Fibroblast of pulmonary artery (primary cell): ENCODE data around the gene KRTAP10-7.
"Not testable (repeated sequence)": the region's sequence is repeated elsewhere in the genome, so short reads cannot be mapped to it uniquely, and the experiment has no call there.

ENCODE experiments used
- DNase-seq: peaks from one replicate; pipeline ENCODE4 v3.0.0-alpha.2; 2010; ENCODE audit warnings: low read depth
- H3K4me3 ChIP-seq: replicated peaks from 2 replicates; pipeline ENCODE4 v1.5.1; 2011; ENCODE audit warnings: low read depth, mild to moderate bottlenecking, control low read depth, low read length, moderate library complexity
- CTCF ChIP-seq: IDR thresholded peaks from 2 replicates; pipeline ENCODE4 v1.5.1; 2011; ENCODE audit warnings: mild to moderate bottlenecking, control low read depth, low read length, inconsistent platforms; ENCODE audit errors: missing control alignments

Gene KRTAP10-7

DNA sequence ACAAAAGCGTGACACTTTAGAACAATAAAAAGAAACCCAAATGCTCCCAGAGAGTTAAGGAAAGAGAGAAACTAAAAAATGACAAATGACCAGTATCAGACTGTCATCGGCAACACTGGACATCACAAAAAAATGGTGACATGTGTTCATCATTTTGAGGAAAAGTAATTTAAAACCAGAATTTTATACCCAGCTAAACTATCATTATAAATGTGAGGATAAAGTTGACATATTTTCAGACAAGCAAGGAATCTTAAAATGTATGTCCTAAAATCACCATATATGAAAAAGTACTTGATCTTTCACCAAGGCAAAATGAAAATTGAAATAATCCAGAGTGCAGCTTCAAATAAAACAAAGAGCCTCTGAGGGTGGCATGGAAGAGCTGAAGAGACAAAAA, 44.5 kb downstream of the KRTAP10-7 start:
- TF ChIP-seq CTCF, result no peak
- no peak for DNase-seq

DNA sequence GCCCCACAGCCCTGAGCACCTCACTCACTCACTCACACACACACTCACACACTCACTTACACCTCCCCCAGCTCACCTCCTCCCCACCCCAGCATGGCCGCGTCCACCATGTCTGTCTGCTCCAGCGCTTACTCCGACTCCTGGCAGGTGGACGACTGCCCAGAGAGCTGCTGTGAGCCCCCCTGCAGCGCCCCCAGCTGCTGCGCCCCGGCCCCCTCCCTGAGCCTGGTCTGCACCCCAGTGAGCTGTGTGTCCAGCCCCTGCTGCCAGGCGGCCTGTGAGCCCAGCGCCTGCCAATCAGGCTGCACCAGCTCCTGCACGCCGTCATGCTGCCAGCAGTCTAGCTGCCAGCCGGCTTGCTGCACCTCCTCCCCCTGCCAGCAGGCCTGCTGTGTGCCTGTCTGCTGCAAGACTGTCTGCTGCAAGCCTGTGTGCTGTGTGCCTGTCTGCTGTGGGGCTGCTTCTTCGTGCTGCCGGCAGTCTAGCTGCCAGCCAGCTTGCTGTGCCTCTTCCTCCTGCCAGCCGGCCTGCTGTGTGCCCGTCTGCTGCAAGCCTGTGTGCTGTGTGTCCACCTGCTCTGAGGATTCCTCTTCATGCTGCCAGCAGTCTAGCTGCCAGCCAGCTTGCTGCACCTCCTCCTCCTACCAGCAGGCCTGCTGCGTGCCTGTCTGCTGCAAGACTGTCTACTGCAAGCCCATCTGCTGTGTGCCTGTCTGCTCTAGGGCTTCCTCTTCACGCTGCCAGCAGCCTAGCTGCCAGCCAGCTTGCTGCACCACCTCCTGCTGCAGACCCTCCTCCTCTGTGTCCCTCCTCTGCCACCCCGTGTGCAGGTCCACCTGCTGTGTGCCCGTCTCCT, 46.2 kb downstream of the KRTAP10-7 start, which contains the start of gene KRTAP10-11:
TSS of gene KRTAP10-11 (plus strand) at position 49 of the 856 bp plus-strand sequence. CDS start at position 94, 45 bp downstream.
- H3K4me3 ChIP-seq, DNase-seq: not testable (repeated sequence)

More for the DNA sequence above, 44.5 kb downstream of the KRTAP10-7 start:
- no peak overlapping the region for H3K4me3 ChIP-seq

GRCh38 chr21:44647222-44647552, 46.8 kb downstream of the KRTAP10-7 start:
- no peak for TF ChIP-seq CTCF
- no peak overlapping the region for H3K4me3 ChIP-seq
- no peak for DNase-seq

GRCh38 chr21:44648557-44649311, 48.3 kb downstream of the KRTAP10-7 start:
- no peak overlapping the region for H3K4me3 ChIP-seq
- no peak for TF ChIP-seq CTCF
- DNase-seq, result no peak

DNA sequence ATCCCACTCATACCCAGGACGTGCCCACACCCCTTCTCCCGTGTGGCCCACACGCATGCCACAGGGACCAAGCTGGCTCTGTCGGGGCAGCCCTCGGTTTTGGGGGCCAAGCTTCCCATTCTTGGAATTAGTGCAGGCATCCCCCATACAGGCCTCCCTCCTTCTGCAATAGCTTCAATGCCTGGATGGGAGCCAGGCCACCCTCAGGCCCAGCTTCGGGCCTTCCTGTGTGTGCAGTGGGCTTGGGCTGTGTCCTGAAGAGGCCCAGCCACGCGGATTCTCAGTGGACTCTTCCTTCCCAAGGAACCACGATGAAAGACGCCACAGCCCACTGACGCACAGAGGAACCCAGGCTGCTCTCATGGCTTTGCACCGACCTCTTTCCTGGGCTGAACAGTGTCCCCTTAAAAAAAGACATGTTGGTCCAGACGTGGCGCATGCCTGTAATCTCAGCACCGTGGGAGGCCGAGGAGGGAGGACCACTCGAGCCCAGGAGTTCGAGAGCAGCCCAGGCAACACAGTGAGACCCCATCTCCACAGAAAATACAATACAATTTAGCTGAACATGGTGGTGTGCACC, 49.2 kb downstream of the KRTAP10-7 start:
- no peak for DNase-seq
- no peak overlapping the region for H3K4me3 ChIP-seq
- no peak for TF ChIP-seq CTCF

GRCh38 chr21:44650265-44650972, 50.0 kb downstream of the KRTAP10-7 start:
- TF ChIP-seq CTCF, result no peak
- no peak for DNase-seq
- no peak overlapping the region for H3K4me3 ChIP-seq
